Muscle layer of colon (tissue), 2 donors: Measurements from ENCODE around the gene PLEKHH3.

Source experiments
- H3K27ac ChIP-seq: one replicate; pipeline ENCODE4 v1.7.0; 2013; ENCODE audit warnings: low read depth, mild to moderate bottlenecking, low read length, moderate library complexity
- H3K27me3 ChIP-seq, 2 donors: one replicate each; pipeline ENCODE4 v1.7.0; 2013; ENCODE audit warnings: low read length in 2 of 2, mild to moderate bottlenecking in 2 of 2; ENCODE audit not compliant: insufficient read depth in 2 of 2, control insufficient read depth in 1 of 2
- H3K36me3 ChIP-seq: one replicate; pipeline ENCODE4 v1.7.0; 2013; ENCODE audit warnings: mild to moderate bottlenecking, low read length; ENCODE audit not compliant: insufficient read depth
- H3K4me1 ChIP-seq: one replicate; pipeline ENCODE4 v1.7.0; 2013; ENCODE audit warnings: mild to moderate bottlenecking, low read length; ENCODE audit not compliant: insufficient read depth
- H3K4me3 ChIP-seq, 2 donors: one replicate each; pipeline ENCODE4 v1.7.0; 2013; ENCODE audit warnings: low read length in 2 of 2, low read depth in 1 of 2, mild to moderate bottlenecking in 1 of 2, moderate library complexity in 1 of 2
- H3K9ac ChIP-seq: one replicate; pipeline ENCODE4 v1.7.0; 2013; ENCODE audit warnings: low read length
- H3K9me3 ChIP-seq: one replicate; pipeline ENCODE4 v1.7.0; 2013; ENCODE audit warnings: mild to moderate bottlenecking, low read length
- donor health status: abdominal sarcoma.
- donor health status: Adenocarcinoma of cecum.

The PLEKHH3 gene

DNA sequence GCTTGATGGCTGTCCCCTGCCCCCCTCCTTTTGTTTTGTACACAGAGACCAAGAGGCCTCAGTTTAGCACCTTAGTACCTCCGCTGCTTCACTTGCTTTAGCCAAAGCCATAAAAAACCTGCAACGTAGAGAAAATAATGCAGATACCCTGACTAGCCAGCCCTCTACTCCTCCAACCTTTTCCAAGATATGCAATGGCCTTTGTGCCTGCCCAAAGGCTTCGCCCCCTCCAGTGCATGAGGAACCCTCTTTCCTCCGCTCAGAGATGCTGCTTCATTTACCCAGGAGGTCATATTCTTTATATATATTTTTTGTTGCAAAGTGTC is 22.6 kb upstream of the PLEKHH3 start:
- Histone ChIP-seq H3K4me3 (no peak overlapping the region), H3K27ac (no peak overlapping the region), H3K9ac (no peak overlapping the region), H3K4me1 (peaks cover 7% of the 10 kb centered on the region), H3K36me3 (peaks cover 69% of the 10 kb centered on the region), H3K27me3 (no peaks in the 10 kb centered on the region), H3K9me3 (no peaks in the 10 kb centered on the region)

GRCh38 chr17:42698736-42699414 is 22.1 kb upstream of the PLEKHH3 start:
- peaks cover 65% of the 10 kb centered on the region for H3K36me3 ChIP-seq
- H3K27ac ChIP-seq: no peak overlapping the region
- no peak overlapping the region for H3K4me3 ChIP-seq

GRCh38 chr17:42697108-42697811 is 20.5 kb upstream of the PLEKHH3 start:
- Histone ChIP-seq H3K4me3 (no peak overlapping the region), H3K27me3 (no peaks in the 10 kb centered on the region), H3K9ac (no peak overlapping the region), H3K36me3 (peaks cover 50% of the 10 kb centered on the region), H3K9me3 (no peaks in the 10 kb centered on the region), H3K27ac (no peak overlapping the region), H3K4me1 (peaks cover 7% of the 10 kb centered on the region)

More at GRCh38 chr17:42698736-42699414, 22.1 kb upstream of the PLEKHH3 start:
- Histone ChIP-seq H3K9me3 (no peaks in the 10 kb centered on the region), H3K9ac (no peak overlapping the region), H3K27me3 (no peaks in the 10 kb centered on the region), H3K4me1 (peaks cover 7% of the 10 kb centered on the region)

GRCh38 chr17:42695500-42695899 is 18.7 kb upstream of the PLEKHH3 start:
- peaks cover 52% of the 10 kb centered on the region for H3K36me3 ChIP-seq
- H3K4me3 ChIP-seq: no peak overlapping the region
- H3K9ac ChIP-seq: no peak overlapping the region
- peaks cover 7% of the 10 kb centered on the region for H3K4me1 ChIP-seq
- H3K27me3 ChIP-seq: no peaks in the 10 kb centered on the region
- H3K27ac ChIP-seq: no peak overlapping the region
- H3K9me3 ChIP-seq: no peaks in the 10 kb centered on the region

DNA sequence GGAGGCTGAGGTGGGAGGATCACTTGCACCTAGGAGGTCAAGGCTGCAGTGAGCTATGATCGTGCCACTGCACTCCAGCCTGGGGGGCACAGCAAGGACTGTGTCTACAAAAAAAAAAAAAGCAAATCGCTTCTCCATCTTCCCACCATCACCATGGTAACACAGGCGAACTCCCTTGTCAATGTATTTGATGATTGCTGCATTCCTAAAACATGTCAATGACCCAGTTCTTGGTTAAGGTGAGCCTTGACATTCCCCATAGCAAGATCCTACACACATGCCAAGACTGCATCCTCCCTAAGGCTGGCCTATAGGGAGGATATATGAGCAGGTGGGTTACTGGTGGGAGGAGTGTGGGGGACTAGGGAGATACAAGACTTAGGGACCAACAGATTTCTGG is 17.7 kb upstream of the PLEKHH3 start:
- Histone ChIP-seq H3K4me1 (peaks cover 7% of the 10 kb centered on the region), H3K36me3 (peaks cover 51% of the 10 kb centered on the region), H3K9me3 (no peaks in the 10 kb centered on the region), H3K9ac (no peak overlapping the region), H3K27ac (no peak overlapping the region), H3K4me3 (no peak overlapping the region), H3K27me3 (no peaks in the 10 kb centered on the region)

- H3K9ac ChIP-seq: no peak overlapping the region
- H3K4me3 ChIP-seq: no peak overlapping the region
- H3K36me3 ChIP-seq: peaks cover 52% of the 10 kb centered on the region
- no peaks in the 10 kb centered on the region for H3K4me1 ChIP-seq
- H3K9me3 ChIP-seq: no peaks in the 10 kb centered on the region
- H3K27me3 ChIP-seq: no peaks in the 10 kb centered on the region
- H3K27ac ChIP-seq: no peak overlapping the region
Observed at GRCh38 chr17:42692489-42692888, 15.7 kb upstream of the PLEKHH3 start.

GRCh38 chr17:42691021-42691545 is 14.3 kb upstream of the PLEKHH3 start:
- Histone ChIP-seq H3K4me1 (no peaks in the 10 kb centered on the region), H3K27me3 (no peaks in the 10 kb centered on the region), H3K9ac (no peak overlapping the region), H3K9me3 (no peaks in the 10 kb centered on the region), H3K36me3 (peaks cover 42% of the 10 kb centered on the region), H3K4me3 (no peak overlapping the region), H3K27ac (no peak overlapping the region)

- Histone ChIP-seq H3K4me1 (no peaks in the 10 kb centered on the region), H3K36me3 (peaks cover 42% of the 10 kb centered on the region), H3K4me3 (no peak overlapping the region), H3K9ac (no peak overlapping the region), H3K27ac (no peak overlapping the region), H3K27me3 (no peaks in the 10 kb centered on the region), H3K9me3 (no peaks in the 10 kb centered on the region)
Observed at GRCh38 chr17:42690596-42690995, 13.8 kb upstream of the PLEKHH3 start.

DNA sequence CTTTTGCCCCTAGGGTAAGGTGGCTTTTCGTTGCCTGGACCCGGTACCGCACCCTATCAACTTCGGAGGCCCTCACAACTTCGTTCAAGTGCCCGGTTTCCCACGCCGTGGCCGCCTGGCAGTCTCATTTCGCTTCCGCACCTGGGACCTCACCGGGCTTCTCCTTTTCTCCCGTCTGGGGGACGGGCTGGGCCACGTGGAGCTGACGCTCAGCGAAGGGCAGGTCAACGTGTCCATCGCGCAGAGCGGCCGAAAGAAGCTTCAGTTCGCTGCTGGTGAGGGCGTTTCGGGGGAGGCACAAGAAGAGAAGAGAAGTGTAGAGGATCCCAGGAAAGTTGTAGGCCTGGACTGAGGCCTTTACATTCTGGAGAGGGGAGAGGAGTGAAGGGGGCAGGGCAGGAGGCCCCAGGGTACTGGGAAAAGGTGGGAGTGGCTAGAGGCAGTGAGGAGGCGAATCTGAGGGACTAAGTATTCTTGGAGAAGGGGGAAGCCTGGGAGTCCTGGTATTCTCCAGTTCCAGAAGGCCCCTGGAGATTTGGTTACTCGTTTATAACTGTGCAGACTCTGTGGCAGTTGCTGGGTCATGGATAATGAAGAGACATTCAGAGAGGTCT is 11.0 kb upstream of the PLEKHH3 start:
- Histone ChIP-seq H3K4me3 (no peak overlapping the region), H3K36me3 (peaks cover 33% of the 10 kb centered on the region), H3K9ac (no peak overlapping the region), H3K9me3 (no peaks in the 10 kb centered on the region), H3K27ac (no peak overlapping the region), H3K27me3 (no peaks in the 10 kb centered on the region), H3K4me1 (peaks cover 6% of the 10 kb centered on the region)

GRCh38 chr17:42686520-42687128 is 9.8 kb upstream of the PLEKHH3 start:
- H3K4me3 ChIP-seq: no peak overlapping the region
- H3K27me3 ChIP-seq: no peaks in the 10 kb centered on the region
- peaks cover 13% of the 10 kb centered on the region for H3K4me1 ChIP-seq
- H3K9ac ChIP-seq: no peak overlapping the region
- peaks cover 27% of the 10 kb centered on the region for H3K36me3 ChIP-seq
- no peaks in the 10 kb centered on the region for H3K9me3 ChIP-seq
- no peak overlapping the region for H3K27ac ChIP-seq

DNA sequence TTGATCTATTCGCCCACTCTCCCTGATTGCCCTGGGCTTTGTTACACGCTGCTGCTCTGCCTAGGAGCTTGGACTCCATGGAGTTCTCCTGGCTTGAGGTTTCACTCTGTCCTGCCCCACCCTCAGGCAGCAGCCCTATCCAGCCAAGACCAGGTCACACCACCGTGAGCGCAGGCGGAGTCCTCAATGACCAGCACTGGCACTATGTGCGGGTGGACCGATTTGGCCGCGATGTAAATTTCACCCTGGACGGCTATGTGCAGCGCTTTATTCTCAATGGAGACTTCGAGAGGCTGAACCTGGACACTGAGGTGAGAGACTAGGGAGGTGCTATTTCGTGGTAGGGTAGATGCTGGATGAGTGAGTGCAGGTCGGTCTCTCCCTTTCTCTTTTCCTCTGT is 9.0 kb upstream of the PLEKHH3 start:
- peaks cover 19% of the 10 kb centered on the region for H3K36me3 ChIP-seq
- peaks cover 19% of the 10 kb centered on the region for H3K4me1 ChIP-seq
- H3K4me3 ChIP-seq: no peak overlapping the region
- no peak overlapping the region for H3K9ac ChIP-seq
- H3K27ac ChIP-seq: no peak overlapping the region
- no peaks in the 10 kb centered on the region for H3K27me3 ChIP-seq
- H3K9me3 ChIP-seq: no peaks in the 10 kb centered on the region
